HepG2 (cell line): Measurements from ENCODE around the gene LBX2. TPM values are rescaled to one million over a fixed set of nuclear protein-coding genes. Genes with fewer than 3 reads are reported as not detected.

Experiments used
- CREB1 ChIP-seq, 2 experiments: fragments of 450-650 bp in 1 of 2; IDR thresholded peaks; 2 replicates each; pipeline ENCODE4 v1.6.1; 2016 to 2017; ENCODE audit warnings: control low read depth in 1 of 2, mild to moderate bottlenecking in 1 of 2, missing compliant biosample characterization in 1 of 2, missing genetic modification characterization in 1 of 2
- EP300 ChIP-seq, 3 experiments: sonication (generic) in 1 of 3; formaldehyde crosslinking in 1 of 3; IDR thresholded peaks; 2 replicates each; pipeline versions ENCODE4 v1.5.1 to v1.6.1; 2011 to 2020; ENCODE audit warnings: low read depth in 2 of 3, low read length in 2 of 3, borderline replicate concordance in 1 of 3, improper control_type of control experiment in 1 of 3, mild to moderate bottlenecking in 1 of 3, missing genetic modification reagents in 1 of 3, moderate library complexity in 1 of 3
- GABPB1 ChIP-seq: IDR thresholded peaks from 2 replicates; pipeline ENCODE4 v1.6.1; 2016; ENCODE audit warnings: mild to moderate bottlenecking, missing genetic modification reagents, moderate library complexity, missing compliant biosample characterization
- MAF1 ChIP-seq: sonication (generic); formaldehyde crosslinking; IDR thresholded peaks from 2 replicates; pipeline ENCODE4 v1.5.0; 2020; ENCODE audit warnings: missing genetic modification reagents, borderline replicate concordance
- MXI1 ChIP-seq: IDR thresholded peaks from 3 replicates; pipeline ENCODE4 v1.6.1; 2012; ENCODE audit warnings: low read depth, low read length, inconsistent platforms, borderline replicate concordance
- NR2C2 ChIP-seq: sonication (generic); formaldehyde crosslinking; IDR thresholded peaks from 2 replicates; pipeline ENCODE4 v1.4.0; 2020; ENCODE audit warnings: missing genetic modification reagents, mild to moderate bottlenecking, moderate library complexity, borderline replicate concordance
- NR2F6 ChIP-seq, 2 experiments: IDR thresholded peaks; 2 replicates each; pipeline ENCODE4 v1.6.1; 2016; ENCODE audit warnings: antibody characterized with exemption in 1 of 2, mild to moderate bottlenecking in 1 of 2
- SOX5 ChIP-seq: IDR thresholded peaks from 2 replicates; pipeline ENCODE4 v1.6.1; 2016; ENCODE audit warnings: borderline replicate concordance
- TMF1 ChIP-seq: sonication (generic); formaldehyde crosslinking; IDR thresholded peaks from 2 replicates; pipeline ENCODE4 v1.8.1; 2022; ENCODE audit warnings: low read depth, missing genetic modification reagents
- ZNF331 ChIP-seq: sonication (generic); formaldehyde crosslinking; IDR thresholded peaks from 2 replicates; pipeline ENCODE4 v1.4.0; 2020; ENCODE audit warnings: missing genetic modification reagents
- ZNF761 ChIP-seq: sonication (generic); formaldehyde crosslinking; conservative IDR thresholded peaks from 2 replicates; pipeline ENCODE4 v1.4.0; 2020; ENCODE audit warnings: mild to moderate bottlenecking, missing genetic modification reagents
- ZNF775 ChIP-seq: sonication (generic); formaldehyde crosslinking; IDR thresholded peaks from 2 replicates; pipeline ENCODE4 v1.4.0; 2020; ENCODE audit warnings: missing genetic modification reagents, mild to moderate bottlenecking, moderate library complexity, borderline replicate concordance
- polyA plus RNA-seq, 8 experiments: library from polyadenylated mRNA; depleted of rRNA in 3 of 8; stranded (reverse) in 7 of 8; unstranded in 1 of 8; fragments of >200 nt; fragmentation: Illumina TruSeq in 4 of 8; extraction: Trizol in 4 of 8; gene quantifications; 2 replicates each; pipeline versions ENCODE4 v1.2.1 to v1.2.3, GENCODE V29; 2011 to 2016; ENCODE audit warnings: low read depth in 4 of 8, missing spikeins in 1 of 8, mixed read lengths in 1 of 8; ENCODE audit not compliant: insufficient read depth in 1 of 8
- total RNA-seq, 5 experiments: library from RNA; depleted of rRNA; stranded (reverse); fragments of >200 nt; fragmentation: Illumina TruSeq; extraction: Trizol; gene quantifications; 2 replicates each; pipeline ENCODE4 v1.2.3, GENCODE V29; 2016; ENCODE audit warnings: low read depth in 1 of 5
- TF ChIP-seq, protein P1 (sequence below): IDR thresholded peaks from 2 replicates; pipeline ENCODE4 v1.6.1; 2012; ENCODE audit warnings: inconsistent platforms
- TF ChIP-seq, protein P2 (sequence below): sonication (generic); formaldehyde crosslinking; IDR thresholded peaks from 2 replicates; pipeline ENCODE4 v1.4.0; 2020; ENCODE audit warnings: missing genetic modification reagents, borderline replicate concordance
- TF ChIP-seq, protein P3 (sequence below): sonication (generic); formaldehyde crosslinking; IDR thresholded peaks from 2 replicates; pipeline ENCODE4 v1.4.0; 2020; ENCODE audit warnings: mild to moderate bottlenecking, missing genetic modification reagents, borderline replicate concordance
- TF ChIP-seq, protein P4 (sequence below): fragments of 450-650 bp; IDR thresholded peaks from 2 replicates; pipeline ENCODE4 v1.6.1; 2016
- TF ChIP-seq, protein P5 (sequence below): sonication (generic); IDR thresholded peaks from 2 replicates; pipeline ENCODE4 v1.6.1; 2016; ENCODE audit warnings: low read depth, borderline replicate concordance
- TF ChIP-seq, protein P6 (sequence below): sonication (generic); formaldehyde crosslinking; IDR thresholded peaks from 2 replicates; pipeline ENCODE4 v1.4.0; 2020; ENCODE audit warnings: missing genetic modification reagents

LBX2 gene
- total and polyA plus RNA-seq, 2 of the 13 experiments (the other 11 are each of a cell fraction or from before 2014, with no cell fraction given), result 6.4 to 8.1 TPM

DNA sequence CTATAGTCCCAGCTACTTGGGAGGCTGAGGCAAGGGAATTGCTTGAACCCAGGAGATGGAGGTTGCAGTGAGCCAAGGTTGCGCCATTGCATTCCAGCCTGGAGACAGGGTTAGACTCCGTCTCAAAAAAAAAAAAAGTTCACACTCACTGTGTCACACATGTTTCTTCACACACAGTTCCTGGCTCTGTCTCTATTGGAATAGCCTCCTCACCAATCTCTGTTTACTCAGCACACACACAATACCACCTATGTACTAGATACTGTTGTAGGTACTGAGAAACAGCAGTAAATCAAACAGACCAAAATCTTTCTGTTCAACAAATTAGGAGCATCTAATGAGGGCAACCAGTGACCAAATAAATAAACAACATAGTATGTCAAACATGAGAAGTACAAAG is 13.3 kb downstream of the LBX2 start (continued):
- peak; percentile 60; the same call in 1 of the 2 replicates for TF ChIP-seq ZNF761 (CRISPR knock-in tag)
- TF ChIP-seq, protein P1, sequence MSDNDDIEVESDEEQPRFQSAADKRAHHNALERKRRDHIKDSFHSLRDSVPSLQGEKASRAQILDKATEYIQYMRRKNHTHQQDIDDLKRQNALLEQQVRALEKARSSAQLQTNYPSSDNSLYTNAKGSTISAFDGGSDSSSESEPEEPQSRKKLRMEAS, result no peak; the same call in 1 of the 2 replicates
- TF ChIP-seq TMF1 (CRISPR knock-in tag), result no peak
- TF ChIP-seq EP300 (IDR thresholded peaks at IDR 0.05; ENCODE audit: low read depth in 2 of 2, low read length in 2 of 2), result peak in 1 of 2 experiments; percentile 73; a peak in 1 of 4 replicates
- peak; percentile 41; the same call in 1 of the 2 replicates for TF ChIP-seq EP300 (CRISPR knock-in tag; IDR thresholded peaks at IDR 0.05; ENCODE audit: borderline replicate concordance)
- TF ChIP-seq, protein P2, sequence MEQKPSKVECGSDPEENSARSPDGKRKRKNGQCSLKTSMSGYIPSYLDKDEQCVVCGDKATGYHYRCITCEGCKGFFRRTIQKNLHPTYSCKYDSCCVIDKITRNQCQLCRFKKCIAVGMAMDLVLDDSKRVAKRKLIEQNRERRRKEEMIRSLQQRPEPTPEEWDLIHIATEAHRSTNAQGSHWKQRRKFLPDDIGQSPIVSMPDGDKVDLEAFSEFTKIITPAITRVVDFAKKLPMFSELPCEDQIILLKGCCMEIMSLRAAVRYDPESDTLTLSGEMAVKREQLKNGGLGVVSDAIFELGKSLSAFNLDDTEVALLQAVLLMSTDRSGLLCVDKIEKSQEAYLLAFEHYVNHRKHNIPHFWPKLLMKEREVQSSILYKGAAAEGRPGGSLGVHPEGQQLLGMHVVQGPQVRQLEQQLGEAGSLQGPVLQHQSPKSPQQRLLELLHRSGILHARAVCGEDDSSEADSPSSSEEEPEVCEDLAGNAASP, result peak; percentile 26; the same call in 1 of the 2 replicates
- TF ChIP-seq MXI1, result no peak
- TF ChIP-seq ZNF331 (CRISPR knock-in tag), result peak; percentile 44; the same call in 1 of the 2 replicates
- TF ChIP-seq, protein P3, sequence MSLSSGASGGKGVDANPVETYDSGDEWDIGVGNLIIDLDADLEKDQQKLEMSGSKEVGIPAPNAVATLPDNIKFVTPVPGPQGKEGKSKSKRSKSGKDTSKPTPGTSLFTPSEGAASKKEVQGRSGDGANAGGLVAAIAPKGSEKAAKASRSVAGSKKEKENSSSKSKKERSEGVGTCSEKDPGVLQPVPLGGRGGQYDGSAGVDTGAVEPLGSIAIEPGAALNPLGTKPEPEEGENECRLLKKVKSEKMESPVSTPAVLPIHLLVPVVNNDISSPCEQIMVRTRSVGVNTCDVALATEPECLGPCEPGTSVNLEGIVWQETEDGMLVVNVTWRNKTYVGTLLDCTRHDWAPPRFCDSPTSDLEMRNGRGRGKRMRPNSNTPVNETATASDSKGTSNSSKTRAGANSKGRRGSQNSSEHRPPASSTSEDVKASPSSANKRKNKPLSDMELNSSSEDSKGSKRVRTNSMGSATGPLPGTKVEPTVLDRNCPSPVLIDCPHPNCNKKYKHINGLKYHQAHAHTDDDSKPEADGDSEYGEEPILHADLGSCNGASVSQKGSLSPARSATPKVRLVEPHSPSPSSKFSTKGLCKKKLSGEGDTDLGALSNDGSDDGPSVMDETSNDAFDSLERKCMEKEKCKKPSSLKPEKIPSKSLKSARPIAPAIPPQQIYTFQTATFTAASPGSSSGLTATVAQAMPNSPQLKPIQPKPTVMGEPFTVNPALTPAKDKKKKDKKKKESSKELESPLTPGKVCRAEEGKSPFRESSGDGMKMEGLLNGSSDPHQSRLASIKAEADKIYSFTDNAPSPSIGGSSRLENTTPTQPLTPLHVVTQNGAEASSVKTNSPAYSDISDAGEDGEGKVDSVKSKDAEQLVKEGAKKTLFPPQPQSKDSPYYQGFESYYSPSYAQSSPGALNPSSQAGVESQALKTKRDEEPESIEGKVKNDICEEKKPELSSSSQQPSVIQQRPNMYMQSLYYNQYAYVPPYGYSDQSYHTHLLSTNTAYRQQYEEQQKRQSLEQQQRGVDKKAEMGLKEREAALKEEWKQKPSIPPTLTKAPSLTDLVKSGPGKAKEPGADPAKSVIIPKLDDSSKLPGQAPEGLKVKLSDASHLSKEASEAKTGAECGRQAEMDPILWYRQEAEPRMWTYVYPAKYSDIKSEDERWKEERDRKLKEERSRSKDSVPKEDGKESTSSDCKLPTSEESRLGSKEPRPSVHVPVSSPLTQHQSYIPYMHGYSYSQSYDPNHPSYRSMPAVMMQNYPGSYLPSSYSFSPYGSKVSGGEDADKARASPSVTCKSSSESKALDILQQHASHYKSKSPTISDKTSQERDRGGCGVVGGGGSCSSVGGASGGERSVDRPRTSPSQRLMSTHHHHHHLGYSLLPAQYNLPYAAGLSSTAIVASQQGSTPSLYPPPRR (CRISPR knock-in tag), result no peak
- TF ChIP-seq, protein P4, sequence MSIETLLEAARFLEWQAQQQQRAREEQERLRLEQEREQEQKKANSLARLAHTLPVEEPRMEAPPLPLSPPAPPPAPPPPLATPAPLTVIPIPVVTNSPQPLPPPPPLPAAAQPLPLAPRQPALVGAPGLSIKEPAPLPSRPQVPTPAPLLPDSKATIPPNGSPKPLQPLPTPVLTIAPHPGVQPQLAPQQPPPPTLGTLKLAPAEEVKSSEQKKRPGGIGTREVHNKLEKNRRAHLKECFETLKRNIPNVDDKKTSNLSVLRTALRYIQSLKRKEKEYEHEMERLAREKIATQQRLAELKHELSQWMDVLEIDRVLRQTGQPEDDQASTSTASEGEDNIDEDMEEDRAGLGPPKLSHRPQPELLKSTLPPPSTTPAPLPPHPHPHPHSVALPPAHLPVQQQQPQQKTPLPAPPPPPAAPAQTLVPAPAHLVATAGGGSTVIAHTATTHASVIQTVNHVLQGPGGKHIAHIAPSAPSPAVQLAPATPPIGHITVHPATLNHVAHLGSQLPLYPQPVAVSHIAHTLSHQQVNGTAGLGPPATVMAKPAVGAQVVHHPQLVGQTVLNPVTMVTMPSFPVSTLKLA, result no peak
- 0 out of 2 replicates have a peak, but pooled peaks have one; percentile 15 for TF ChIP-seq CREB1 (IDR thresholded peaks at IDR 0.05)
- TF ChIP-seq CREB1 (CRISPR knock-in tag; IDR thresholded peaks at IDR 0.05), result 0 out of 2 replicates have a peak, but pooled peaks have one; percentile 11
- peak; percentile 65; the same call in 1 of the 2 replicates for TF ChIP-seq NR2C2 (CRISPR knock-in tag)
- no peak for TF ChIP-seq MAF1 (CRISPR knock-in tag)
- TF ChIP-seq ZNF775, result no peak
- TF ChIP-seq SOX5, result peak; percentile 52; the same call in 1 of the 2 replicates
- TF ChIP-seq GABPB1 (CRISPR knock-in tag), result no peak
- peak; percentile 40; the same call in 1 of the 2 replicates for TF ChIP-seq NR2F6 (IDR thresholded peaks at IDR 0.05)
- TF ChIP-seq NR2F6 (CRISPR knock-in tag; IDR thresholded peaks at IDR 0.05), result 0 out of 2 replicates have a peak, but pooled peaks have one; percentile 24
- TF ChIP-seq, protein P5, sequence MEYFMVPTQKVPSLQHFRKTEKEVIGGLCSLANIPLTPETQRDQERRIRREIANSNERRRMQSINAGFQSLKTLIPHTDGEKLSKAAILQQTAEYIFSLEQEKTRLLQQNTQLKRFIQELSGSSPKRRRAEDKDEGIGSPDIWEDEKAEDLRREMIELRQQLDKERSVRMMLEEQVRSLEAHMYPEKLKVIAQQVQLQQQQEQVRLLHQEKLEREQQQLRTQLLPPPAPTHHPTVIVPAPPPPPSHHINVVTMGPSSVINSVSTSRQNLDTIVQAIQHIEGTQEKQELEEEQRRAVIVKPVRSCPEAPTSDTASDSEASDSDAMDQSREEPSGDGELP, result no peak
- TF ChIP-seq, protein P6, sequence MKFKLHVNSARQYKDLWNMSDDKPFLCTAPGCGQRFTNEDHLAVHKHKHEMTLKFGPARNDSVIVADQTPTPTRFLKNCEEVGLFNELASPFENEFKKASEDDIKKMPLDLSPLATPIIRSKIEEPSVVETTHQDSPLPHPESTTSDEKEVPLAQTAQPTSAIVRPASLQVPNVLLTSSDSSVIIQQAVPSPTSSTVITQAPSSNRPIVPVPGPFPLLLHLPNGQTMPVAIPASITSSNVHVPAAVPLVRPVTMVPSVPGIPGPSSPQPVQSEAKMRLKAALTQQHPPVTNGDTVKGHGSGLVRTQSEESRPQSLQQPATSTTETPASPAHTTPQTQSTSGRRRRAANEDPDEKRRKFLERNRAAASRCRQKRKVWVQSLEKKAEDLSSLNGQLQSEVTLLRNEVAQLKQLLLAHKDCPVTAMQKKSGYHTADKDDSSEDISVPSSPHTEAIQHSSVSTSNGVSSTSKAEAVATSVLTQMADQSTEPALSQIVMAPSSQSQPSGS (CRISPR knock-in tag), result no peak
